WTC11 (cell line): ENCODE results near the gene HS3ST4.

Experiments
- ELF4 ChIP-seq: sonication (generic); formaldehyde crosslinking; IDR thresholded peaks from 2 replicates; pipeline ENCODE4 v1.8.1; 2022; ENCODE audit warnings: low read depth, mild to moderate bottlenecking, moderate library complexity, missing genetic modification reagents
- ESRRA ChIP-seq: sonication (generic); formaldehyde crosslinking; IDR thresholded peaks from 2 replicates; pipeline ENCODE4 v1.8.1; 2022; ENCODE audit warnings: mild to moderate bottlenecking, missing genetic modification reagents, borderline replicate concordance
- IRF2 ChIP-seq: sonication (generic); formaldehyde crosslinking; IDR thresholded peaks from 2 replicates; pipeline ENCODE4 v1.8.0; 2022; ENCODE audit warnings: low read depth, missing genetic modification reagents, borderline replicate concordance
- JUN ChIP-seq: sonication (generic); formaldehyde crosslinking; IDR thresholded peaks from 2 replicates; pipeline ENCODE4 v1.8.0; 2023; ENCODE audit warnings: mild to moderate bottlenecking, missing genetic modification reagents
- MXD4 ChIP-seq: fragments of 250-450 bp; sonication (Bioruptor Pico); IDR thresholded peaks from 2 replicates; pipeline ENCODE4 v1.8.0; 2021; ENCODE audit warnings: mild to moderate bottlenecking, moderate library complexity, borderline replicate concordance
- NR2C2 ChIP-seq: sonication (generic); formaldehyde crosslinking; IDR thresholded peaks from 2 replicates; pipeline ENCODE4 v1.8.0; 2022; ENCODE audit warnings: mild to moderate bottlenecking, missing genetic modification reagents
- SP1 ChIP-seq: sonication (generic); formaldehyde crosslinking; conservative IDR thresholded peaks from 2 replicates; pipeline ENCODE4 v1.8.1; 2022; ENCODE audit warnings: missing genetic modification reagents
- ZBTB21 ChIP-seq: sonication (generic); formaldehyde crosslinking; IDR thresholded peaks from 2 replicates; pipeline ENCODE4 v1.8.1; 2023; ENCODE audit warnings: mild to moderate bottlenecking, missing genetic modification reagents, borderline replicate concordance
- ZNF219 ChIP-seq: sonication (generic); formaldehyde crosslinking; IDR thresholded peaks from 2 replicates; pipeline ENCODE4 v1.8.0; 2023; ENCODE audit warnings: missing genetic modification reagents, mild to moderate bottlenecking, borderline replicate concordance
- ZNF416 ChIP-seq: fragments of 250-450 bp; sonication (Bioruptor Pico); IDR thresholded peaks from 2 replicates; pipeline ENCODE4 v1.9.0; 2021; ENCODE audit warnings: mild to moderate bottlenecking, inconsistent platforms
- TF ChIP-seq, protein P1 (sequence below): sonication (generic); formaldehyde crosslinking; IDR thresholded peaks from 2 replicates; pipeline ENCODE4 v1.8.1; 2022; ENCODE audit warnings: missing genetic modification reagents, borderline replicate concordance
- TF ChIP-seq, protein P2 (sequence below): fragments of 200-600 bp; IDR thresholded peaks from 2 replicates; pipeline ENCODE4 v1.8.0; 2022; ENCODE audit warnings: antibody characterized with exemption
- TF ChIP-seq, protein P3 (sequence below): sonication (generic); formaldehyde crosslinking; IDR thresholded peaks from 2 replicates; pipeline ENCODE4 v1.8.1; 2023; ENCODE audit warnings: mild to moderate bottlenecking, missing genetic modification reagents

DNA sequence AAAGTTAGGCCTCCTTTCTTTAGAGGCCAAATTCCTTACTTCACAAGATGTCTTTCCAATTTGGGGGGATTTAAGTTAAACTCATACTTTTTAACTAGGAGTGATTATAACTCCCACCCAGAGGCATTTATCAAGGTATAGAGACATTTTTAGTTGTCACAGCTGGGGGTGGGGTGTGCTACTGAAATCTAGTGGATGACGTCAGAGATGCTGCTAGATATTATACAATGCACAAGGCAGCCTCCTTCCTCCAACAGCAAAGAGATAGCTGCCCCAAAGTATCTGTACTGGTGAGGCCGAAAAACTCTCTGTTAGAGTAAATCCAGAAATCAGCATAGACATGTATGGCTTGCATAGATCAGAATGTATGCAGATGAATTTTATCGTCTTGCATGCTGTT is 324.0 kb downstream of the HS3ST4 start:
- no peak for TF ChIP-seq ELF4
- TF ChIP-seq, protein P1, sequence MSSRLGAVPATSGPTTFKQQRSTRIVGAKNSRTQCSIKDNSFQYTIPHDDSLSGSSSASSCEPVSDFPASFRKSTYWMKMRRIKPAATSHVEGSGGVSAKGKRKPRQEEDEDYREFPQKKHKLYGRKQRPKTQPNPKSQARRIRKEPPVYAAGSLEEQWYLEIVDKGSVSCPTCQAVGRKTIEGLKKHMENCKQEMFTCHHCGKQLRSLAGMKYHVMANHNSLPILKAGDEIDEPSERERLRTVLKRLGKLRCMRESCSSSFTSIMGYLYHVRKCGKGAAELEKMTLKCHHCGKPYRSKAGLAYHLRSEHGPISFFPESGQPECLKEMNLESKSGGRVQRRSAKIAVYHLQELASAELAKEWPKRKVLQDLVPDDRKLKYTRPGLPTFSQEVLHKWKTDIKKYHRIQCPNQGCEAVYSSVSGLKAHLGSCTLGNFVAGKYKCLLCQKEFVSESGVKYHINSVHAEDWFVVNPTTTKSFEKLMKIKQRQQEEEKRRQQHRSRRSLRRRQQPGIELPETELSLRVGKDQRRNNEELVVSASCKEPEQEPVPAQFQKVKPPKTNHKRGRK (CRISPR knock-in tag): no peak
- TF ChIP-seq, protein P2, sequence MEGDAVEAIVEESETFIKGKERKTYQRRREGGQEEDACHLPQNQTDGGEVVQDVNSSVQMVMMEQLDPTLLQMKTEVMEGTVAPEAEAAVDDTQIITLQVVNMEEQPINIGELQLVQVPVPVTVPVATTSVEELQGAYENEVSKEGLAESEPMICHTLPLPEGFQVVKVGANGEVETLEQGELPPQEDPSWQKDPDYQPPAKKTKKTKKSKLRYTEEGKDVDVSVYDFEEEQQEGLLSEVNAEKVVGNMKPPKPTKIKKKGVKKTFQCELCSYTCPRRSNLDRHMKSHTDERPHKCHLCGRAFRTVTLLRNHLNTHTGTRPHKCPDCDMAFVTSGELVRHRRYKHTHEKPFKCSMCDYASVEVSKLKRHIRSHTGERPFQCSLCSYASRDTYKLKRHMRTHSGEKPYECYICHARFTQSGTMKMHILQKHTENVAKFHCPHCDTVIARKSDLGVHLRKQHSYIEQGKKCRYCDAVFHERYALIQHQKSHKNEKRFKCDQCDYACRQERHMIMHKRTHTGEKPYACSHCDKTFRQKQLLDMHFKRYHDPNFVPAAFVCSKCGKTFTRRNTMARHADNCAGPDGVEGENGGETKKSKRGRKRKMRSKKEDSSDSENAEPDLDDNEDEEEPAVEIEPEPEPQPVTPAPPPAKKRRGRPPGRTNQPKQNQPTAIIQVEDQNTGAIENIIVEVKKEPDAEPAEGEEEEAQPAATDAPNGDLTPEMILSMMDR: no peak
- TF ChIP-seq ZNF416 (CRISPR knock-in tag): no peak
- no peak for TF ChIP-seq SP1 (CRISPR knock-in tag)
- TF ChIP-seq ESRRA (CRISPR knock-in tag): no peak
- TF ChIP-seq ZNF219 (CRISPR knock-in tag): no peak
- TF ChIP-seq JUN (CRISPR knock-in tag): no peak
- TF ChIP-seq ZBTB21 (CRISPR knock-in tag): no peak
- TF ChIP-seq NR2C2 (CRISPR knock-in tag): no peak
- TF ChIP-seq, protein P3, sequence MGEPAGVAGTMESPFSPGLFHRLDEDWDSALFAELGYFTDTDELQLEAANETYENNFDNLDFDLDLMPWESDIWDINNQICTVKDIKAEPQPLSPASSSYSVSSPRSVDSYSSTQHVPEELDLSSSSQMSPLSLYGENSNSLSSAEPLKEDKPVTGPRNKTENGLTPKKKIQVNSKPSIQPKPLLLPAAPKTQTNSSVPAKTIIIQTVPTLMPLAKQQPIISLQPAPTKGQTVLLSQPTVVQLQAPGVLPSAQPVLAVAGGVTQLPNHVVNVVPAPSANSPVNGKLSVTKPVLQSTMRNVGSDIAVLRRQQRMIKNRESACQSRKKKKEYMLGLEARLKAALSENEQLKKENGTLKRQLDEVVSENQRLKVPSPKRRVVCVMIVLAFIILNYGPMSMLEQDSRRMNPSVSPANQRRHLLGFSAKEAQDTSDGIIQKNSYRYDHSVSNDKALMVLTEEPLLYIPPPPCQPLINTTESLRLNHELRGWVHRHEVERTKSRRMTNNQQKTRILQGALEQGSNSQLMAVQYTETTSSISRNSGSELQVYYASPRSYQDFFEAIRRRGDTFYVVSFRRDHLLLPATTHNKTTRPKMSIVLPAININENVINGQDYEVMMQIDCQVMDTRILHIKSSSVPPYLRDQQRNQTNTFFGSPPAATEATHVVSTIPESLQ: no peak
- TF ChIP-seq IRF2 (CRISPR knock-in tag): no peak
- TF ChIP-seq MXD4 (CRISPR knock-in tag): no peak
